IMR-90 (cell line): Measurements from ENCODE around the gene ENHO. TPM values are rescaled to one million over a fixed set of nuclear protein-coding genes. Genes with fewer than 3 reads are reported as not detected.

Source experiments
- ATAC-seq: fragments of 200-7000 bp; cut with Tn5 transposase; 2 replicates; pipeline ENCODE4 v1.9.1; 2020; ENCODE audit warnings: low read depth, mild to moderate bottlenecking, moderate library complexity
- BruUV-seq: library from RNA; stranded (reverse); fragments of 400-500 nt; replicated peaks from 2 replicates; lab custom pipeline; 2021; lab: Mats Ljungman, UMichigan
- CTCF ChIA-PET: fragments of 300-600 bp; formaldehyde crosslinking; extraction: SDS; loops from one replicate; lab custom pipeline; 2021; ENCODE audit warnings: antibody characterized with exemption; lab: Yijun Ruan, JAX
- POLR2A ChIA-PET: fragments of 300-600 bp; sonication (Branson Sonifier 250); formaldehyde crosslinking; loops from one replicate; lab custom pipeline; 2022; ENCODE audit warnings: antibody characterized with exemption; ENCODE audit not compliant: unreplicated experiment; lab: Charles Lee
- DNase-seq: peaks from one replicate; pipeline ENCODE4 v3.0.0; 2013
- H2AFZ ChIP-seq: replicated peaks from 2 replicates; pipeline ENCODE3; 2013; ENCODE audit warnings: low read length, mild to moderate bottlenecking; ENCODE audit not compliant: poor library complexity
- H2AK5ac ChIP-seq: 2 replicates; pipeline ENCODE4 v1.6.1; 2013; ENCODE audit warnings: low read depth, low read length, inconsistent platforms
- H2AK9ac ChIP-seq: replicated peaks from 2 replicates; pipeline ENCODE3; 2013; ENCODE audit warnings: mild to moderate bottlenecking, low read depth, low read length, moderate library complexity; ENCODE audit not compliant: poor library complexity
- H2BK120ac ChIP-seq: 2 replicates; pipeline ENCODE4 v1.6.1; 2013; ENCODE audit warnings: low read depth, low read length, inconsistent platforms
- H2BK15ac ChIP-seq: 3 replicates; pipeline ENCODE4 v1.6.1; 2013; ENCODE audit warnings: low read depth, low read length, inconsistent platforms
- H2BK20ac ChIP-seq: 2 replicates; pipeline ENCODE4 v1.6.1; 2013; ENCODE audit warnings: low read depth, mild to moderate bottlenecking, inconsistent platforms, low read length, moderate library complexity
- H2BK5ac ChIP-seq: 2 replicates; pipeline ENCODE4 v1.6.1; 2013; ENCODE audit warnings: mild to moderate bottlenecking, low read depth, low read length, inconsistent platforms; ENCODE audit not compliant: poor library complexity, severe bottlenecking
- H3K14ac ChIP-seq: replicated peaks from 2 replicates; pipeline ENCODE4 v1.6.1; 2013; ENCODE audit warnings: low read depth, low read length, inconsistent platforms
- H3K18ac ChIP-seq: 2 replicates; pipeline ENCODE4 v1.6.1; 2013; ENCODE audit warnings: low read depth, low read length, control low read depth
- H3K23ac ChIP-seq: 2 replicates; pipeline ENCODE4 v1.6.1; 2013; ENCODE audit warnings: low read depth, low read length, inconsistent platforms
- H3K27ac ChIP-seq: 2 replicates; pipeline ENCODE4 v1.5.1; 2013; ENCODE audit warnings: mild to moderate bottlenecking, control low read depth, low read length; ENCODE audit not compliant: insufficient read depth
- H3K27me3 ChIP-seq: 2 replicates; pipeline ENCODE4 v1.6.1; 2013; ENCODE audit warnings: low read length; ENCODE audit not compliant: control insufficient read depth, insufficient read depth
- H3K36me3 ChIP-seq: 2 replicates; pipeline ENCODE4 v1.6.1; 2013; ENCODE audit warnings: low read length, mixed read lengths; ENCODE audit not compliant: control insufficient read depth, insufficient read depth
- H3K4ac ChIP-seq: 2 replicates; pipeline ENCODE4 v1.6.1; 2013; ENCODE audit warnings: low read depth, low read length, inconsistent platforms
- H3K4me1 ChIP-seq: 2 replicates; pipeline ENCODE4 v1.6.1; 2013; ENCODE audit warnings: low read length, mixed read lengths; ENCODE audit not compliant: control insufficient read depth, insufficient read depth
- H3K4me2 ChIP-seq: 2 replicates; pipeline ENCODE4 v1.6.1; 2013; ENCODE audit warnings: low read depth, mild to moderate bottlenecking, control low read depth, low read length, moderate library complexity
- H3K4me3 ChIP-seq: 2 replicates; pipeline ENCODE4 v1.5.1; 2013; ENCODE audit warnings: low read depth, mild to moderate bottlenecking, control low read depth, low read length, moderate library complexity; ENCODE audit not compliant: insufficient read depth
- H3K56ac ChIP-seq: 2 replicates; pipeline ENCODE4 v1.6.1; 2013; ENCODE audit warnings: low read length, inconsistent platforms; ENCODE audit not compliant: insufficient read depth; ENCODE audit errors: extremely low read depth
- H3K79me1 ChIP-seq, 2 experiments: 2 replicates each; pipeline ENCODE4 v1.6.1; 2013; ENCODE audit warnings: low read length in 2 of 2, inconsistent platforms in 1 of 2, low read depth in 1 of 2
- H3K9ac ChIP-seq: 2 replicates; pipeline ENCODE4 v1.6.1; 2013; ENCODE audit warnings: low read depth, low read length, control low read depth
- H3K9me1 ChIP-seq: 2 replicates; pipeline ENCODE4 v1.6.1; 2013; ENCODE audit warnings: low read length, inconsistent platforms; ENCODE audit not compliant: insufficient read depth
- H3K9me3 ChIP-seq: 2 replicates; pipeline ENCODE4 v1.6.1; 2013; ENCODE audit warnings: low read length; ENCODE audit not compliant: control insufficient read depth, insufficient read depth
- H4K20me1 ChIP-seq: 2 replicates; pipeline ENCODE4 v1.6.1; 2013; ENCODE audit warnings: low read length, inconsistent platforms; ENCODE audit not compliant: insufficient read depth
- H4K5ac ChIP-seq: 2 replicates; pipeline ENCODE4 v1.6.1; 2013; ENCODE audit warnings: mild to moderate bottlenecking, low read depth, low read length, control low read depth
- H4K8ac ChIP-seq, 2 experiments: 2 replicates each; pipeline ENCODE4 v1.6.1; 2013; ENCODE audit warnings: low read depth in 2 of 2, low read length in 2 of 2, control low read depth in 1 of 2, inconsistent platforms in 1 of 2
- H4K91ac ChIP-seq: 2 replicates; pipeline ENCODE4 v1.6.1; 2013; ENCODE audit warnings: low read depth, low read length, inconsistent platforms; ENCODE audit not compliant: insufficient read depth
- BHLHE40 ChIP-seq: fragments of 150-350 bp; IDR thresholded peaks from 2 replicates; pipeline ENCODE4 v1.6.1; 2016; ENCODE audit warnings: mild to moderate bottlenecking, low read depth, low read length
- CEBPB ChIP-seq: IDR thresholded peaks from 2 replicates; pipeline ENCODE4 v1.6.1; 2012; ENCODE audit warnings: low read depth, low read length, improper control_type of control experiment
- CHD1 ChIP-seq: IDR thresholded peaks from 2 replicates; pipeline ENCODE4 v1.6.1; 2012; ENCODE audit warnings: low read depth, low read length, improper control_type of control experiment
- CTCF ChIP-seq: conservative IDR thresholded peaks from 2 replicates; pipeline ENCODE4 v1.5.1; 2012; ENCODE audit warnings: mild to moderate bottlenecking, low read depth, low read length, improper control_type of control experiment
- ELK1 ChIP-seq: fragments of 150-350 bp; IDR thresholded peaks from 2 replicates; pipeline ENCODE4 v1.6.1; 2016; ENCODE audit warnings: low read depth, mild to moderate bottlenecking, low read length, moderate library complexity, borderline replicate concordance
- FOS ChIP-seq: fragments of 150-350 bp; IDR thresholded peaks from 2 replicates; pipeline ENCODE4 v1.6.1; 2016; ENCODE audit warnings: low read depth, low read length
- MAFK ChIP-seq: IDR thresholded peaks from 2 replicates; pipeline ENCODE4 v1.6.1; 2012; ENCODE audit warnings: low read depth, low read length, improper control_type of control experiment
- MAZ ChIP-seq: IDR thresholded peaks from 2 replicates; pipeline ENCODE4 v1.6.1; 2012; ENCODE audit warnings: low read depth, mild to moderate bottlenecking, low read length, improper control_type of control experiment, moderate library complexity, borderline replicate concordance
- MXI1 ChIP-seq: IDR thresholded peaks from 2 replicates; pipeline ENCODE4 v1.6.1; 2012; ENCODE audit warnings: low read depth, mild to moderate bottlenecking, low read length, moderate library complexity, borderline replicate concordance
- NFE2L2 ChIP-seq: fragments of 150-350 bp; IDR thresholded peaks from 2 replicates; pipeline ENCODE4 v1.6.1; 2016; ENCODE audit warnings: low read depth, mild to moderate bottlenecking, low read length
- POLR2A ChIP-seq: IDR thresholded peaks from 2 replicates; pipeline ENCODE4 v1.6.1; 2012; ENCODE audit warnings: mild to moderate bottlenecking, low read depth, low read length
- RAD21 ChIP-seq: IDR thresholded peaks from 2 replicates; pipeline ENCODE4 v1.6.1; 2012; ENCODE audit warnings: low read length, improper control_type of control experiment
- RCOR1 ChIP-seq: IDR thresholded peaks from 2 replicates; pipeline ENCODE4 v1.6.1; 2012; ENCODE audit warnings: mild to moderate bottlenecking, low read length, improper control_type of control experiment; ENCODE audit not compliant: insufficient replicate concordance
- RFX5 ChIP-seq: IDR thresholded peaks from 2 replicates; pipeline ENCODE4 v1.8.0; 2012; ENCODE audit warnings: low read depth, mild to moderate bottlenecking, low read length, moderate library complexity
- SMC3 ChIP-seq: fragments of 150-350 bp; IDR thresholded peaks from 2 replicates; pipeline ENCODE4 v1.6.1; 2016; ENCODE audit warnings: low read depth, mild to moderate bottlenecking, antibody characterized with exemption, low read length, moderate library complexity
- USF2 ChIP-seq: fragments of 150-350 bp; IDR thresholded peaks from 2 replicates; pipeline ENCODE4 v1.6.1; 2017; ENCODE audit warnings: mild to moderate bottlenecking, antibody characterized with exemption, low read length, low read depth
- WGBS, 2 experiments: methylation state at CpG; one replicate each; pipeline versions ENCODE4 v1.1.5 to v1.1.7; 2013; ENCODE audit warnings: missing lambda C conversion rate in 2 of 2; ENCODE audit not compliant: insufficient read length in 1 of 2; ENCODE audit errors: extremely low coverage in 2 of 2; 5-methylcytosine and 5-hydroxymethylcytosine counted together
- dilution Hi-C: fragments of 300-500 bp; cut with HindIII; formaldehyde crosslinking; loops from one replicate; pipeline ENCODE4 v1.14.3; 2018; ENCODE audit warnings: low sequenced_read_pairs; ENCODE audit not compliant: unreplicated experiment
- in situ Hi-C: fragments of 300-500 bp; cut with MboI; formaldehyde crosslinking; loops from 3 replicates; pipeline ENCODE4 v1.14.3; 2019; ENCODE audit warnings: low sequenced_read_pairs, inconsistent platforms, mixed read lengths
- intact Hi-C: fragments of 100-400 bp; cut with micrococcal nuclease; formaldehyde crosslinking; loops from 2 replicates; pipeline ENCODE4 v1.10.0; 2022
- polyA plus RNA-seq, 3 experiments: library from polyadenylated mRNA; depleted of rRNA; stranded (reverse); fragments of >200 nt; gene quantifications; 2 replicates each; pipeline ENCODE4 v1.2.3, GENCODE V29; 2012; ENCODE audit warnings: low replicate concordance in 1 of 3
- total RNA-seq: library from RNA; depleted of rRNA; stranded (reverse); fragments of >200 nt; gene quantifications from 2 replicates; pipeline ENCODE4 v1.2.3, GENCODE V29; 2012

Gene ENHO
- total and polyA plus RNA-seq, 2 of the 4 experiments (the other 2 are of a cell fraction): not detected

- Histone ChIP-seq H2BK120ac (no peak overlapping the region), H3K9me1 (no peaks in the 10 kb centered on the region), H3K4me2 (no peak overlapping the region), H3K79me1 (no peaks in the 10 kb centered on the region), H3K36me3 (no peaks in the 10 kb centered on the region), H3K27ac (no peak overlapping the region), H2BK20ac (no peak overlapping the region), H3K14ac (no peak overlapping the region), H2BK15ac (no peak overlapping the region), H3K27me3 (peaks cover 59% of the 10 kb centered on the region), H2BK5ac (no peak overlapping the region), H3K4me3 (no peak overlapping the region), H4K20me1 (no peaks in the 10 kb centered on the region; the same call in 1 of the 2 replicates), H3K56ac (no peak overlapping the region), H2AFZ (no peak overlapping the region), H3K4ac (no peak overlapping the region), H2AK9ac (no peak overlapping the region), H4K8ac (no peak overlapping the region), H2AK5ac (no peak overlapping the region), H3K23ac (no peak overlapping the region), H3K18ac (no peak overlapping the region), H3K9me3 (no peaks in the 10 kb centered on the region), H3K4me1 (no peaks in the 10 kb centered on the region; the same call in 1 of the 2 replicates), H4K5ac (no peak overlapping the region), H3K9ac (no peak overlapping the region), H4K91ac (no peak overlapping the region)
- CTCF ChIA-PET: no interaction called here
- in situ Hi-C loops (no loop called here), intact Hi-C loops (no loop called here), dilution Hi-C loops (no loop called here)
- DNase-seq (no peak), ATAC-seq (no peak)
- BruUV-seq: no TSS peak
- 0% methylated on average over 1 of the region's 7 CpGs; no CpG with 5 or more reads in 1 of the 2 experiments for WGBS, 2 experiments
- TF ChIP-seq CEBPB (no peak), SMC3 (no peak), CHD1 (no peak), BHLHE40 (no peak), NFE2L2 (no peak), MXI1 (no peak), RAD21 (no peak), RCOR1 (no peak), RFX5 (no peak), MAFK (no peak), CTCF (no peak), POLR2A (no peak), USF2 (no peak), MAZ (no peak), ELK1 (no peak), FOS (no peak)
- POLR2A ChIA-PET: no interaction called here
Observed at GRCh38 chr9:34506623-34507022, 16.2 kb downstream of the ENHO start.
